ENCODE data around the gene MYOM1. TPM values are rescaled to one million over a fixed set of nuclear protein-coding genes. Genes with fewer than 3 reads are reported as not detected.

MYOM1 gene
- total RNA-seq, 2 experiments from 2014 or later: 0.74 to 1.5 TPM

GRCh38 chr18:3219241-3219630, 532 bp downstream of the MYOM1 start:
- no peaks in the 10 kb centered on the region for H3K36me3 ChIP-seq (ENCODE audit: insufficient read depth, low read length)
- Mint-ChIP-seq H3K4me3 (no peak overlapping the region), H3K27ac (no peak overlapping the region), H3K27me3 (no peaks in the 10 kb centered on the region), H3K36me3 (ENCODE audit: low read depth) (no peaks in the 10 kb centered on the region), H3K9me3 (no peaks in the 10 kb centered on the region), H3K4me1 (ENCODE audit: low read depth) (peaks cover 5% of the 10 kb centered on the region)
- H3K4me3 ChIP-seq (ENCODE audit: low read length): no peak overlapping the region
- DNase-seq: no peak
- no peak overlapping the region for H3K27ac ChIP-seq (ENCODE audit: low read depth in 1 of 2, low read length in 2 of 2)
- no peaks in the 10 kb centered on the region for H3K4me1 ChIP-seq (ENCODE audit: insufficient read depth, low read length)
- no peak for TF ChIP-seq CTCF (IDR thresholded peaks at IDR 0.05)
- ChIA-PET POLR2A (interaction anchor here (0.8 kb wide), 1 partner anchor 27 kb away, joined by 3 read pairs; no protein-coding TSS in a partner anchor), CTCF (interaction anchor here (1.5 kb wide), 1 partner anchor 27 kb away, joined by 4 read pairs; no protein-coding TSS in a partner anchor)
- intact Hi-C loops (cut with DNase I, micrococcal nuclease): no loop called here
- H3K9me3 ChIP-seq (ENCODE audit: control insufficient read depth in 1 of 2, insufficient read depth in 1 of 2, low read length in 2 of 2): no peaks in the 10 kb centered on the region
- ATAC-seq (ENCODE audit: poor library complexity): no peak
- H3K27me3 ChIP-seq (ENCODE audit: control insufficient read depth in 1 of 2, insufficient read depth in 2 of 2, low read length in 2 of 2): no peaks in the 10 kb centered on the region

DNA sequence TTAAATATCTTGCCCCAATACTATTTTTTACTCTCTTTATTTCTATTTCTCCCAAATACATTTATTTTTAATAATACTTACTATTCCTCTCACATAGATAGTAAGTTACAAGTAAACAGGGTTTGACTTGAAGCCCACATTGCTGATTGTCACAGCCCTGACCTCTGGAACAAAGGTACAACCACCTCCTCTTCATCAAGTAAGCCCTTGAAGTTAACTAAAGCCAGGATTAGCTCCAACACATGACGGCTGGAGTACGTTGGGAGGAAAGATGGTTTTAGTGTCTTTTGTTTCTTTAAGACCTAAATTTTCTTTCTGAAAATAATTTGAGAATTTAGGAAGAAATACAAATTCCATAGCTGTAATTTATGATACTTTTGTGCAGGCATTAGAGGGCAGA, 949 bp downstream of the MYOM1 start:
- H3K27ac Mint-ChIP-seq: no peak overlapping the region
- Histone ChIP-seq H3K36me3 (ENCODE audit: insufficient read depth, low read length) (no peaks in the 10 kb centered on the region), H3K4me1 (ENCODE audit: insufficient read depth, low read length) (no peaks in the 10 kb centered on the region), H3K27ac (ENCODE audit: low read depth in 1 of 2, low read length in 2 of 2) (no peak overlapping the region), H3K27me3 (ENCODE audit: control insufficient read depth in 1 of 2, insufficient read depth in 2 of 2, low read length in 2 of 2) (no peaks in the 10 kb centered on the region), H3K9me3 (ENCODE audit: control insufficient read depth in 1 of 2, insufficient read depth in 1 of 2, low read length in 2 of 2) (no peaks in the 10 kb centered on the region), H3K4me3 (ENCODE audit: low read length) (no peak overlapping the region)
- no peaks in the 10 kb centered on the region for H3K36me3 Mint-ChIP-seq (ENCODE audit: low read depth)
- no peak overlapping the region for H3K4me3 Mint-ChIP-seq
- intact Hi-C loops (cut with DNase I, micrococcal nuclease): no loop called here
- no peak for TF ChIP-seq CTCF (IDR thresholded peaks at IDR 0.05)
- no peaks in the 10 kb centered on the region for H3K9me3 Mint-ChIP-seq
- CTCF ChIA-PET: interaction anchor here (1.5 kb wide), 1 partner anchor 27 kb away, joined by 4 read pairs; no protein-coding TSS in a partner anchor
- H3K27me3 Mint-ChIP-seq: no peaks in the 10 kb centered on the region
- H3K4me1 Mint-ChIP-seq (ENCODE audit: low read depth): peaks cover 6% of the 10 kb centered on the region
- no peak for DNase-seq
- ATAC-seq (ENCODE audit: poor library complexity): no peak
- POLR2A ChIA-PET: interaction anchor here (0.8 kb wide), 1 partner anchor 27 kb away, joined by 3 read pairs; no protein-coding TSS in a partner anchor

DNA sequence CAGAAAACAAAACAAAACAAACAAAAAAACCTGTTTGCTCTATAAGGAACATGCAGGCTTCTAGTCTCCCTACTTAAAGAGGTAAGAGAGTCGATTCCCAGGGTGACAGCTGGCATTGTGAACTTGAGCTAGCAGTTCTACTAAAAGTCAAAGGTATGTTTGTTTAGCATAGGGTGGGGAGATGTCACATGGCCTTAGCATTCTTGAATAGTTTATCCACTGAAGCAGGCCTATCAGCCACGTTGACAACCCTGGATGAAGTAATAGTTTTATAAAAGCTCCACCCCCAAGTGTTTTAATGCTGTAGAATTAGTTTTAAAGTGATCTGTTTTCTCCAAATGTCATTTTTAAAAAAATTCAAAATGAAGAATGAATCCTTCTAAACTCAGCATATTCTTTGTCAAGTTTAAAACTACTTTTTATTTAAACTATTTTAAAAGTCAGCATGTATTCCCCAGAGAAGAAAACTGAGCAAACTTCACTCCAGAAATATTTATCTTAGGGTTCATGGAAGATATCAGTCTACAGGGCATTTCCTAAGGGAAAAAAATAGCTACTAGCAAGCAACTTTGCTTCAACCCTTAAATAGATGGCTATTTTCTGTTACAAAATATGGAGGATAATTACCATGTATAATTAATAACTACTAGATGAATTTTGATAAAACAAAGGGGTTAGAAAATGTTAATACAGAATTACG, 1.7 kb downstream of the MYOM1 start:
- TF ChIP-seq CTCF (IDR thresholded peaks at IDR 0.05): no peak
- H3K36me3 ChIP-seq (ENCODE audit: insufficient read depth, low read length): no peaks in the 10 kb centered on the region
- no peaks in the 10 kb centered on the region for H3K27me3 Mint-ChIP-seq
- ChIA-PET CTCF (interaction anchor here (1.5 kb wide), 1 partner anchor 28 kb away, joined by 4 read pairs; no protein-coding TSS in a partner anchor), POLR2A (no interaction called here)
- intact Hi-C loops (cut with DNase I, micrococcal nuclease): no loop called here
- H3K27me3 ChIP-seq (ENCODE audit: control insufficient read depth in 1 of 2, insufficient read depth in 2 of 2, low read length in 2 of 2): no peaks in the 10 kb centered on the region
- H3K4me1 ChIP-seq (ENCODE audit: insufficient read depth, low read length): no peaks in the 10 kb centered on the region
- H3K4me1 Mint-ChIP-seq (ENCODE audit: low read depth): peaks cover 8% of the 10 kb centered on the region
- H3K9me3 ChIP-seq (ENCODE audit: control insufficient read depth in 1 of 2, insufficient read depth in 1 of 2, low read length in 2 of 2): no peaks in the 10 kb centered on the region
- no peak overlapping the region for H3K27ac Mint-ChIP-seq
- ATAC-seq (ENCODE audit: poor library complexity) (no peak), DNase-seq (no peak)
- no peak overlapping the region for H3K27ac ChIP-seq (ENCODE audit: low read depth in 1 of 2, low read length in 2 of 2)
- H3K9me3 Mint-ChIP-seq: no peaks in the 10 kb centered on the region
- H3K4me3 ChIP-seq (ENCODE audit: low read length): no peak overlapping the region
- no peaks in the 10 kb centered on the region for H3K36me3 Mint-ChIP-seq (ENCODE audit: low read depth)
- no peak overlapping the region for H3K4me3 Mint-ChIP-seq

Measured in CD4-positive, alpha-beta T cell (primary cell).